Cerebellar cortex (tissue), 1 donor: ENCODE data around the gene CNN2.

Source experiments
- DNase-seq: peaks from one replicate; pipeline ENCODE4 v3.0.0-alpha.2; 2015; ENCODE audit warnings: low spot score

The CNN2 gene

GRCh38 chr19:1026783-1027649 lies 608 bp downstream of the CNN2 start:
- DNase-seq, result no peak

GRCh38 chr19:1027650-1028061 lies 1.2 kb downstream of the CNN2 start:
- DNase-seq, result no peak

GRCh38 chr19:1028062-1028926 lies 1.9 kb downstream of the CNN2 start:
- no peak for DNase-seq

- no peak for DNase-seq
Observed at GRCh38 chr19:1032264-1032867, 6.0 kb downstream of the CNN2 start.

- no peak for DNase-seq
Observed at GRCh38 chr19:1035998-1036621, 9.7 kb downstream of the CNN2 start.

- DNase-seq, result no peak
Observed at GRCh38 chr19:1037621-1038064, 11.2 kb downstream of the CNN2 start.

GRCh38 chr19:1038978-1039645 lies 12.7 kb downstream of the CNN2 start:
- peak; percentile 41 for DNase-seq

GRCh38 chr19:1039646-1040475 lies 13.5 kb downstream of the CNN2 start, which contains the start of gene ABCA7:
Gene ABCA7 (plus strand): TSS chr19:1040107. CDS start chr19:1041362, 1,255 bp downstream.
- DNase-seq, result peak; percentile 98

- peak; percentile 96 for DNase-seq
Observed at GRCh38 chr19:1040476-1041271, 14.3 kb downstream of the CNN2 start.

GRCh38 chr19:1041272-1041834 lies 14.9 kb downstream of the CNN2 start:
- DNase-seq, result no peak

GRCh38 chr19:1041835-1042685 lies 15.7 kb downstream of the CNN2 start:
- DNase-seq, result no peak

GRCh38 chr19:1042689-1043511 lies 16.5 kb downstream of the CNN2 start:
- no peak for DNase-seq

- DNase-seq, result peak; percentile 65
Observed at GRCh38 chr19:1045247-1045603, 18.8 kb downstream of the CNN2 start.

- DNase-seq, result no peak
Observed at GRCh38 chr19:1046117-1046626, 19.8 kb downstream of the CNN2 start.

GRCh38 chr19:1046836-1047695 lies 20.7 kb downstream of the CNN2 start:
- no peak for DNase-seq

- DNase-seq, result no peak
Observed at GRCh38 chr19:1047696-1048147, 21.3 kb downstream of the CNN2 start.
